Head of caudate nucleus (tissue), 42 donors: ENCODE data around the gene C2orf76.

Experiments
- DNase-seq, 42 donors: peaks; one replicate each; pipeline versions ENCODE4 v3.0.0 to v3.0.0-alpha.2; 2020 to 2021; ENCODE audit warnings: mixed read lengths in 7 of 42
- intact Hi-C: fragments of 100-400 bp; cut with DNase I; formaldehyde crosslinking; loops from one replicate; pipeline ENCODE4 v1.15.0; 2022

The C2orf76 gene

GRCh38 chr2:119308793-119309330 lies 57.8 kb downstream of the C2orf76 start:
- DNase-seq: no peak
- intact Hi-C loops: no loop called here

DNA sequence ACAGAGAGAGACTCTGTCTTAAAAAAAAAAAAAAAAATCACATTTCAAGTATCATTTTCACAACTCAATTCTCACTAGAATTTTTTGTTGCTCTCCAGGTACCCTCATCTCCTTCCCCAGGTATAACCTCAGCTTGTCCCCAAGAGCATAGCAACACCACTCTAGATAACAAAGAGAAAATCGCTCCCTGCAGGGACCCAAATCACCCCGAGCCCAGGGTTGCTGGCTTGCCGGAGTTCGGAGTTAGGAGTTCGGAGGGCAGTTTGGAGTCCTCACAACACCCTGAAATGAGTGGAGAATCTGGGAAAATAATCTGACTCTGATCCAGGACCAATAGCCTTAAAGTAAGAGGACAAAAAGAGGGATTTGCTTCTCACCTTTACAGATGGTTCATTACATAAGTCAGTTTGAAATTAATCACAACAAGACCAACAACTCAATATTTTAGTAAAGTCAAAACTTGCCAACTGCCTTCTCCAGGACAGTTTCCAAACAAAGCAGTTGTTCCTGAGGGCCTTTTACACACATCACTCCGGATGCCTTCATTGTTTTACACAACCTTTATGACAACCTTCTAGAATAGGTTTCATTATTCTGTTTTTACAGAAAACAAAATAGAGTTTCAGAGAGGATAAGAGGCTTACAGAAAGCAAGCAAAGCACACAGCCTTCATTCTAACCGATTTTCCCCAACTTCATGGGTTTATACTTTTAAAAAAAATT lies 59.1 kb downstream of the C2orf76 start:
- intact Hi-C loops: no loop called here
- no peak for DNase-seq

DNA sequence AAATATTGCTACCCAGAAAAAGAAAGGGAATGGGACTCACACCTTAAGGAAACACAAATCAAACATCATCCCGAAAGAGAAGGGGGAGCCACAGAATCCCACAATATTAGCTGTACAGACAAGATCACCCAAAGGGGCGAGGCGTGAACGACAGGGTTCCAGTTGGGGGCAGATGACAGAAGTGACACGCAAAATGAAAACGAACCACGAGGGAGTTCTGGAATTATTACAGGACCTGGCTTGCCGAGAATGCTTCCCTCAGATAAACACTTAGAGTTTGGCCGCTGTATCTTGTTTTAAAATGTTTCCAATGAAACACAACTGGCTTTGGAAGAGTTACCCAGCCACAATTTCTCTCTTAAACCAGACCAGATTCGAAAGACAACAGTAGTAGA lies 60.4 kb downstream of the C2orf76 start:
- intact Hi-C loops: no loop called here
- no peak for DNase-seq

GRCh38 chr2:119305497-119306195 lies 61.0 kb downstream of the C2orf76 start:
- intact Hi-C loops: no loop called here
- no peak for DNase-seq

DNA sequence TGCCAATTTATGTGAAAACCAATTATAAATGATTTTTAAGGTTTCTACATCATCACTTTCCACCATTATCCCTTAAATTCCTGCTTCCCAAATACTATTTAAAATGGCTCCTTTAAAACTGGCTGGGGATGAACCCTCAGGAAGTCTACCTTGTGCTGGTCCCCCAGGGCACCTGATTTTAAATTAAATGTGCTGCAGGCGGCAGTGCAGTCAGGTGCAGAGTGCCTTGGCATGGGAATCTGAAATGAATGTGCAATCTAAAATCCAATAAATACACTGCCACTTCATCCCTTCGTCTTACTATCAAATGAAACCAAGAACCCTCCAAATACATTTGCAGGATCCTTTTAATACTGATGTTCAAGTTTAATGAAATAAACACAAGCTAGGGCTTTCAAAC lies 61.8 kb downstream of the C2orf76 start:
- DNase-seq: no peak
- intact Hi-C loops: no loop called here

DNA sequence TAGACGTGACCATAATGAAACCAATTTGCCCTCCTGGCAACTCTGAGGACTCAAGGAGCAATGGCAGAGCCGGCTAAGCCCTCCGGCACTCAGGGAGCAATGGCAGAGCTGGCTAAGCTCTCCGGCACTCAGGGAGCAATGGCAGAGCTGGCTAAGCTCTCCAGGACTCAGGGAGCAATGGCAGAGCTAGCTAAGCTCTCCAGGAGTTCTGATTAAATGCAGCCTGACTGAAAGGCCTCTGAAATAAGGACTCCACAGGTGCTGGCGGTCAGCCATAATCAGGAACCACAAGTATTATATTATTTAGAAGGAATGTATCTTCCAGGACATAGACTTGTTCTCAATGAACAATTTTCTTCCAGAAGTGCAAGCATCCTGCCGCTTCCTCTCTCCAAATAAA lies 65.2 kb downstream of the C2orf76 start:
- intact Hi-C loops: no loop called here
- no peak for DNase-seq

- intact Hi-C loops: no loop called here
- DNase-seq: no peak
Observed at GRCh38 chr2:119295688-119296375, 70.8 kb downstream of the C2orf76 start.

DNA sequence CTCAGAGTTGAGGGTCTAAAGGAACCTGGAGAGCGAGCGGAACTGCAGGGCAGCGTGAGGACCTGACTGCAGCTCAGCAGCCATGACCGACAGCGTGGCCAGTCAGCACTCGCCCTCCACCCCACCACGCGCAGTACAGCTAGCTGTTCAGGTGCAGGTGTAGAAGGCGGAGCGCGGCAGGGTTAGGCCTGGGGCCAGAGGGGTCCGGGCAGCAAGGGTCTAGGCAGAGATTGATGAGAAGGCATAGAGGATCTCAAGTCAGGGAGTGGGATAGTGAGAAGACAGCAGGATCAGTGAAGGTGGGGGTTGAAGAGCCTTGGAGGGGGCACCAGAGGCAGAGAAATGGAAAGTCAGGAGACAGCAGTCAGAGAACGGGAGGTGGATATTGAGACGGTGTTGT lies 72.0 kb downstream of the C2orf76 start:
- intact Hi-C loops: no loop called here

DNA sequence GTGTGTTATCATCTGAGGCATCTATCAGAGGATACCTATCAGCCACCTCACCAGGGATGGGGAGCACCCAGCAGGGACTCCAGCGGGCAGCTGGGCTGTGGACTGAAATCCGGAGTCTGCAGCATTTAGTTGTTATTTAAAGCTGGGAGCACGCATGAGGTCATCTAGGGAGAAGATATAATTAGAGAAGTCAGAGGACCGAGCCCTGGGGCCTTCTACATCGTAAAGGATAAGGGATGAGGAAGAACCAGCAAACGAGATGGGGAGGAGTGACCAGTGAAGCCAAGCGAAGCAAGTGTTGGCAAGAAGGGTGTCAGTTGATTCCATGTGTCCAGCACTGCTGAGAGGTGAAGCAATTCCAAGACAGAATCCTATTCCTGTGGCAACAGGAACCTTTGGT lies 72.7 kb downstream of the C2orf76 start:
- DNase-seq: no peak
- intact Hi-C loops: no loop called here

More for the DNA sequence above, 72.0 kb downstream of the C2orf76 start:
- no peak for DNase-seq

- no peak for DNase-seq
- intact Hi-C loops: no loop called here
Observed at GRCh38 chr2:119293254-119293653, 73.4 kb downstream of the C2orf76 start.

GRCh38 chr2:119292226-119292625 lies 74.4 kb downstream of the C2orf76 start:
- peak in 2 of 42 donors; percentile 27 to 30 for DNase-seq
- intact Hi-C loops: no loop called here

GRCh38 chr2:119291588-119292167 lies 75.0 kb downstream of the C2orf76 start:
- intact Hi-C loops: no loop called here
- no peak for DNase-seq

DNA sequence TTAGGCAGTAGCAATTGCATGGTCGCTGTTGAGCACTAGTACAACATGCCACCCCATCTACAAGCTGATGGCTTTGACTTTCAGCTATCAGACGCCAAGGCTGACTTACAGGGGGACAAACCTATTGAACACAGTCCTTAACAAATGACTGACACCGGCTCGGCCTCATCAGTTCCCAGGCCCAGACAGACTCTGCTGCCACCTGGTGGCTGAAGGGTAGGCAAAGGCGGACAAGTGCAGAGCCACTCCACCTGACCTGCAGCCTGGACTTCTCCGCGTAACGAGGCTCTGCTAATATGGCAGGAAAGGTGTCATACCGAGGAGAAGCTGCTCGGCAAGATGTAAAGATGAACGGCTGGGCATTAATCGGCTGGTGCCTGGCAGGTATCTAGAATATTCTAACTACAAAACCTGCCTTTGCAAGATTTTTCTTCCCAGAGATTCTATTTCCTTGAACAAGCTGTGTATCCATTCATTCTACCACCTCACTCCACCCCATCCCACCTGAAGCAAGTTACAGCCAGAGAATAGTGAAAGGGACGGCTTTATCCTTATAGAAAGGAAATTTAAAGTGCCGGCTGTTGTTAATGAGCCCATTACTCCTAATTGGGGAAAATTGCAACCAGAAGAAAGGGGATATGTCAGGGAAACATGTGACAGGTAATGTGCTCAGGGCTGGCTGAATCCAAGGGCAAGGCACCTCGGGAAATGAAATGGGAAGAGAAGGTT lies 75.6 kb downstream of the C2orf76 start:
- intact Hi-C loops: no loop called here
- peak in 39 of 42 donors; percentile 32 to 95 (median 83) for DNase-seq

- intact Hi-C loops: no loop called here
- DNase-seq: no peak
Observed at GRCh38 chr2:119289642-119290041, 77.0 kb downstream of the C2orf76 start.

DNA sequence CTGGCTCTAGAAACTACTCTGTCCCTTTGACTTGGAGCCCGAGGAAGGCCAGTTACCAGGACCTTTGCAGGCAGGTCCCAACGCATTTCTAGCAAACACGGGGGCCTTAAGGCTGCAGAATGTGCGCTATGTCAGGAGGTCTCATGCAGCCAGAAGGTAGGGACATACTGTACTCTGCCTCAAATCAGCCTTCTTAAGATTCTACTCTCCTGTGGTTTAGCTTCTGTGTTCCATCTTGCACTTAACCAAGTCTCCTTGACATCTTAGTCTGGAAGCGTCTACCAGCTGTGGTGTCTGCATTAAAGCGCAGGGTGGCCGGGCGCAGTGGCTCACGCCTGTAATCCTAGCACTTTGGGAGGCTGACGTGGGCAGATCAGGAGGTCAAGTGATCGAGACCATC lies 77.5 kb downstream of the C2orf76 start:
- no peak for DNase-seq

DNA sequence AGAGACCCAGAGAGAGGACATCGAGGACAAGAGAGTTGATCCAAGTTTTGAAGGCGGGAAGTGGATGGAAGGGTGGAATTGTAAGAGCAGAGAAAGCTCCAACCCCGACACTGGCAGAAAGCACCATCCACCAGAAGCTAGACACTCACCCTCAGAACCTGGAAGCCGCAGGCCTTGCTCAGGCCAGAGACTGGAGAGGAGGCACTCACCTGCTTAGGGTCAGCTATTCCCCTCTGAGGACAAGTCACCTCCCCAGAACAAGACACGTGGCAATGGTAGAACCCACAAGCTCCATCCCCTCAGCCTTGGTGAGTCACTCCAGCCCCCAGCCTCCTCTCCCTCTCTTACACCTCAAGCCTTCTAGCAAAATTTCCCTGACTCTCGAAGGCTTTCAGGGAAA lies 78.1 kb downstream of the C2orf76 start:
- DNase-seq: no peak
- intact Hi-C loops: no loop called here

More for the DNA sequence above, 77.5 kb downstream of the C2orf76 start:
- intact Hi-C loops: no loop called here

GRCh38 chr2:119286661-119287060 lies 80.0 kb downstream of the C2orf76 start:
- DNase-seq: no peak
- intact Hi-C loops: no loop called here

- intact Hi-C loops: no loop called here
- DNase-seq: peak in 39 of 42 donors; percentile 30 to 82 (median 56)
Observed at GRCh38 chr2:119283873-119284331, 82.7 kb downstream of the C2orf76 start.

DNA sequence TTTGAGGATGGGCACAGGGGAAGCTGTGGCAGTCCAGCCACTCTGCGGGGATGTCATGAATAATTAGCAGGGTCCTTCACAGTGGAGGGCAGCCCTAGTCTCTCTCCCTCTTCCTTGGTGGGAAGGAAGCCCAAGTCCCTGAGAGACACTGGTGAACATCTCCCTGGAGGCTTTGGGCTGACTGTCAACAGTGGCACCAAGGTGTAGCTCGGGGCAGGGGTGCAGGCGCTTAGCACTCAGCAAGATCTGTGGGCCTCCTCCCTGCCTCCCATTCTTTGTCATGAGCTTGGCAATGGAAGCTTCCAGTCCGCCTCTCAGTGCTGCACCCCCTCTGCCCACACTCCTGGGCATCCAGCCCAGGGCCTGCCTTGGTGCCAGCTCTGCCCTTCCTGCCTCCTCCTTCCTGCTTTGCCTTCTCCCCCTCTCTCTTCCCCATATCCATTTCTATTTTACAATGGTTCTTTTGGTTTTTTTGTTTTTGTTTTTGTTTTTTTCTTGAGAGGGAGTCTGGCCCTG lies 83.6 kb downstream of the C2orf76 start:
- intact Hi-C loops: no loop called here
- DNase-seq: peak; percentile 53 to 90 (median 80)
